WTC11 (cell line): ENCODE results near the gene OR1K1. TPM values are rescaled to one million over a fixed set of nuclear protein-coding genes. Genes with fewer than 3 reads are reported as not detected.

ENCODE experiments used
- ATAC-seq: fragments of 200-7000 bp; cut with Tn5 transposase; 2 replicates; pipeline ENCODE4 v1.10.0; 2021; ENCODE audit warnings: mild to moderate bottlenecking, moderate library complexity
- CTCF ChIA-PET: fragments of 300-600 bp; sonication (Branson Sonifier 250); formaldehyde crosslinking; loops from one replicate; lab custom pipeline; 2021; ENCODE audit warnings: antibody characterized with exemption; lab: Charles Lee
- POLR2A ChIA-PET: fragments of 350-600 bp; sonication (Branson Sonifier 250); formaldehyde crosslinking; loops from one replicate; lab custom pipeline; 2021; ENCODE audit warnings: antibody characterized with exemption; lab: Charles Lee
- DNase-seq: peaks from one replicate; pipeline ENCODE4 v3.0.0; 2021; ENCODE audit warnings: low spot score
- H3K27ac Mint-ChIP-seq: 2 replicates; pipeline ENCODE4 v1.8.0; 2021; ENCODE audit warnings: mixed read lengths
- H3K27me3 Mint-ChIP-seq: 2 replicates; pipeline ENCODE4 v1.8.0; 2021; ENCODE audit warnings: low read depth, mild to moderate bottlenecking, moderate library complexity, mixed read lengths
- H3K36me3 Mint-ChIP-seq: 2 replicates; pipeline ENCODE4 v1.8.0; 2021; ENCODE audit warnings: mixed read lengths
- H3K4me1 Mint-ChIP-seq: 2 replicates; pipeline ENCODE4 v1.8.0; 2022; ENCODE audit warnings: mixed read lengths
- H3K4me3 Mint-ChIP-seq: 2 replicates; pipeline ENCODE4 v1.8.0; 2021; ENCODE audit warnings: mild to moderate bottlenecking, moderate library complexity, mixed read lengths
- H3K9me3 Mint-ChIP-seq: 2 replicates; pipeline ENCODE4 v1.8.0; 2021; ENCODE audit warnings: mixed read lengths
- AR ChIP-seq: fragments of 250-450 bp; sonication (Bioruptor Pico); IDR thresholded peaks from 2 replicates; pipeline ENCODE4 v1.9.0; 2021; ENCODE audit warnings: mild to moderate bottlenecking
- ATF1 ChIP-seq: sonication (generic); formaldehyde crosslinking; IDR thresholded peaks from 2 replicates; pipeline ENCODE4 v1.8.1; 2023; ENCODE audit warnings: mild to moderate bottlenecking, moderate library complexity, missing genetic modification reagents
- CREM ChIP-seq: sonication (generic); formaldehyde crosslinking; IDR thresholded peaks from 2 replicates; pipeline ENCODE4 v1.8.1; 2022; ENCODE audit warnings: mild to moderate bottlenecking, missing genetic modification reagents, moderate library complexity
- ETV6 ChIP-seq: sonication (generic); formaldehyde crosslinking; IDR thresholded peaks from 2 replicates; pipeline ENCODE4 v1.8.1; 2022; ENCODE audit warnings: mild to moderate bottlenecking, missing genetic modification reagents
- FOXJ3 ChIP-seq: sonication (generic); formaldehyde crosslinking; IDR thresholded peaks from 2 replicates; pipeline ENCODE4 v1.9.0; 2021; ENCODE audit warnings: missing genetic modification reagents, mild to moderate bottlenecking, borderline replicate concordance
- FOXP4 ChIP-seq: sonication (generic); formaldehyde crosslinking; IDR thresholded peaks from 2 replicates; pipeline ENCODE4 v1.8.0; 2022; ENCODE audit warnings: mild to moderate bottlenecking, missing genetic modification reagents
- GRHL2 ChIP-seq: fragments of 250-450 bp; sonication (Bioruptor Pico); IDR thresholded peaks from 2 replicates; pipeline ENCODE4 v1.8.0; 2022; ENCODE audit warnings: mild to moderate bottlenecking, moderate library complexity; ENCODE audit not compliant: insufficient replicate concordance, severe bottlenecking
- MLX ChIP-seq: sonication (generic); formaldehyde crosslinking; IDR thresholded peaks from 2 replicates; pipeline ENCODE4 v1.8.1; 2023; ENCODE audit warnings: mild to moderate bottlenecking, missing genetic modification reagents, moderate library complexity
- NFATC4 ChIP-seq: fragments of 250-450 bp; sonication (Bioruptor Pico); IDR thresholded peaks from 2 replicates; pipeline ENCODE4 v1.9.0; 2021; ENCODE audit warnings: mild to moderate bottlenecking
- NR3C1 ChIP-seq: sonication (generic); formaldehyde crosslinking; conservative IDR thresholded peaks from 2 replicates; pipeline ENCODE4 v1.8.1; 2023; ENCODE audit warnings: low read depth, mild to moderate bottlenecking, missing genetic modification reagents
- PRDM15 ChIP-seq: sonication (generic); formaldehyde crosslinking; IDR thresholded peaks from 2 replicates; pipeline ENCODE4 v1.8.0; 2022; ENCODE audit warnings: missing genetic modification reagents
- SMAD4 ChIP-seq: sonication (generic); formaldehyde crosslinking; IDR thresholded peaks from 2 replicates; pipeline ENCODE4 v1.8.0; 2022; ENCODE audit warnings: mild to moderate bottlenecking, missing genetic modification reagents
- SP1 ChIP-seq: sonication (generic); formaldehyde crosslinking; conservative IDR thresholded peaks from 2 replicates; pipeline ENCODE4 v1.8.1; 2022; ENCODE audit warnings: missing genetic modification reagents
- ZBTB43 ChIP-seq: sonication (generic); formaldehyde crosslinking; IDR thresholded peaks from 2 replicates; pipeline ENCODE4 v1.8.1; 2023; ENCODE audit warnings: mild to moderate bottlenecking, missing genetic modification reagents
- ZNF423 ChIP-seq: fragments of 250-450 bp; sonication (Bioruptor Pico); IDR thresholded peaks from 2 replicates; pipeline ENCODE4 v2.1.2; 2022; ENCODE audit warnings: mild to moderate bottlenecking, moderate library complexity
- total RNA-seq: library from RNA; stranded (reverse); gene quantifications from 3 replicates; pipeline ENCODE4 v1.2.3, GENCODE V29; 2021
- TF ChIP-seq, protein P1 (sequence below): sonication (generic); formaldehyde crosslinking; IDR thresholded peaks from 2 replicates; pipeline ENCODE4 v1.8.1; 2023; ENCODE audit warnings: mild to moderate bottlenecking, moderate library complexity, missing genetic modification reagents
- TF ChIP-seq, protein P2 (sequence below): sonication (generic); formaldehyde crosslinking; IDR thresholded peaks from 2 replicates; pipeline ENCODE4 v1.8.1; 2022; ENCODE audit warnings: mild to moderate bottlenecking, moderate library complexity, missing genetic modification reagents
- TF ChIP-seq, protein P3 (sequence below): sonication (generic); formaldehyde crosslinking; IDR thresholded peaks from 2 replicates; pipeline ENCODE4 v1.8.1; 2022; ENCODE audit warnings: low read depth, mild to moderate bottlenecking, moderate library complexity, missing genetic modification reagents, borderline replicate concordance
- TF ChIP-seq, protein P4 (sequence below): sonication (generic); formaldehyde crosslinking; IDR thresholded peaks from 2 replicates; pipeline ENCODE4 v1.8.1; 2022; ENCODE audit warnings: mild to moderate bottlenecking, missing genetic modification reagents, moderate library complexity, borderline replicate concordance
- TF ChIP-seq, protein P5 (sequence below): sonication (generic); formaldehyde crosslinking; IDR thresholded peaks from 2 replicates; pipeline ENCODE4 v1.8.0; 2023; ENCODE audit warnings: missing genetic modification reagents

Gene OR1K1
- total RNA-seq, 1 experiment from 2014 or later, result not detected

DNA sequence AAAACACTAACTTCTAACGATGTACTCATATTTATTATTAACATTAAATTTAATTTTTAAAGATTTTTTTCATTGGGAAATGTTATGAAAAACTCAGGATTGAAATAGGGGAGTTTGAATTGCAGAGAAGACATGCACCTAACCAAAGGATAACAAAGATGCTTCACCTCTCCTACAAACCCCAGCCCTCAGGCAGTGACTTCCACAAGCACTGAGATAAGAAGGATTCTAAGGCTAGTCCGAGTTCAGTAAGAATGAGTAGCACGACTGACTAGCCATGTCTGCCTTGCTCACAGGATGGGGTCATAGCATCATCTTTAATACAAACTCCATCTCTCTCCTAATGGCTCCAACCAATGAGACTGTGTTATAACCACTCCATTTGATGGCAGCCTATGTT, 18.3 kb upstream of the OR1K1 start (continued):
- no peak for TF ChIP-seq MLX (CRISPR knock-in tag)
- TF ChIP-seq AR (CRISPR knock-in tag), result no peak
- no peak for TF ChIP-seq ETV6 (CRISPR knock-in tag)
- TF ChIP-seq NR3C1 (CRISPR knock-in tag), result no peak
- TF ChIP-seq, all 79 proteins: peak for 0

- Mint-ChIP-seq H3K27ac (no peak overlapping the region), H3K9me3 (peaks cover 53% of the 10 kb centered on the region), H3K4me3 (no peak overlapping the region), H3K4me1 (no peaks in the 10 kb centered on the region), H3K36me3 (peaks cover 13% of the 10 kb centered on the region), H3K27me3 (peaks cover under 1% of the 10 kb centered on the region; the same call in 1 of the 2 replicates)
- no peak for DNase-seq
- ChIA-PET CTCF (no interaction called here), POLR2A (no interaction called here)
- no peak for ATAC-seq
- TF ChIP-seq GRHL2 (CRISPR knock-in tag) (no peak), CREM (no peak), NFATC4 (no peak), SP1 (CRISPR knock-in tag) (no peak), ATF1 (no peak), SMAD4 (no peak), FOXP4 (CRISPR knock-in tag) (no peak), PRDM15 (no peak), ZNF423 (CRISPR knock-in tag) (no peak), FOXJ3 (no peak), ZBTB43 (CRISPR knock-in tag) (no peak)
- TF ChIP-seq, protein P1, sequence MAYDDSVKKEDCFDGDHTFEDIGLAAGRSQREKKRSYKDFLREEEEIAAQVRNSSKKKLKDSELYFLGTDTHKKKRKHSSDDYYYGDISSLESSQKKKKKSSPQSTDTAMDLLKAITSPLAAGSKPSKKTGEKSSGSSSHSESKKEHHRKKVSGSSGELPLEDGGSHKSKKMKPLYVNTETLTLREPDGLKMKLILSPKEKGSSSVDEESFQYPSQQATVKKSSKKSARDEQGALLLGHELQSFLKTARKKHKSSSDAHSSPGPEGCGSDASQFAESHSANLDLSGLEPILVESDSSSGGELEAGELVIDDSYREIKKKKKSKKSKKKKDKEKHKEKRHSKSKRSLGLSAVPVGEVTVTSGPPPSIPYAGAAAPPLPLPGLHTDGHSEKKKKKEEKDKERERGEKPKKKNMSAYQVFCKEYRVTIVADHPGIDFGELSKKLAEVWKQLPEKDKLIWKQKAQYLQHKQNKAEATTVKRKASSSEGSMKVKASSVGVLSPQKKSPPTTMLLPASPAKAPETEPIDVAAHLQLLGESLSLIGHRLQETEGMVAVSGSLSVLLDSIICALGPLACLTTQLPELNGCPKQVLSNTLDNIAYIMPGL (CRISPR knock-in tag), result no peak
- TF ChIP-seq, protein P2, sequence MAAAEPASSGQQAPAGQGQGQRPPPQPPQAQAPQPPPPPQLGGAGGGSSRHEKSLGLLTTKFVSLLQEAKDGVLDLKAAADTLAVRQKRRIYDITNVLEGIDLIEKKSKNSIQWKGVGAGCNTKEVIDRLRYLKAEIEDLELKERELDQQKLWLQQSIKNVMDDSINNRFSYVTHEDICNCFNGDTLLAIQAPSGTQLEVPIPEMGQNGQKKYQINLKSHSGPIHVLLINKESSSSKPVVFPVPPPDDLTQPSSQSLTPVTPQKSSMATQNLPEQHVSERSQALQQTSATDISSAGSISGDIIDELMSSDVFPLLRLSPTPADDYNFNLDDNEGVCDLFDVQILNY (CRISPR knock-in tag), result no peak
- TF ChIP-seq, protein P3, sequence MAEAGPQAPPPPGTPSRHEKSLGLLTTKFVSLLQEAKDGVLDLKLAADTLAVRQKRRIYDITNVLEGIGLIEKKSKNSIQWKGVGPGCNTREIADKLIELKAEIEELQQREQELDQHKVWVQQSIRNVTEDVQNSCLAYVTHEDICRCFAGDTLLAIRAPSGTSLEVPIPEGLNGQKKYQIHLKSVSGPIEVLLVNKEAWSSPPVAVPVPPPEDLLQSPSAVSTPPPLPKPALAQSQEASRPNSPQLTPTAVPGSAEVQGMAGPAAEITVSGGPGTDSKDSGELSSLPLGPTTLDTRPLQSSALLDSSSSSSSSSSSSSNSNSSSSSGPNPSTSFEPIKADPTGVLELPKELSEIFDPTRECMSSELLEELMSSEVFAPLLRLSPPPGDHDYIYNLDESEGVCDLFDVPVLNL, result no peak
- TF ChIP-seq, protein P4, sequence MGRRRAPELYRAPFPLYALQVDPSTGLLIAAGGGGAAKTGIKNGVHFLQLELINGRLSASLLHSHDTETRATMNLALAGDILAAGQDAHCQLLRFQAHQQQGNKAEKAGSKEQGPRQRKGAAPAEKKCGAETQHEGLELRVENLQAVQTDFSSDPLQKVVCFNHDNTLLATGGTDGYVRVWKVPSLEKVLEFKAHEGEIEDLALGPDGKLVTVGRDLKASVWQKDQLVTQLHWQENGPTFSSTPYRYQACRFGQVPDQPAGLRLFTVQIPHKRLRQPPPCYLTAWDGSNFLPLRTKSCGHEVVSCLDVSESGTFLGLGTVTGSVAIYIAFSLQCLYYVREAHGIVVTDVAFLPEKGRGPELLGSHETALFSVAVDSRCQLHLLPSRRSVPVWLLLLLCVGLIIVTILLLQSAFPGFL (CRISPR knock-in tag), result no peak
- TF ChIP-seq, protein P5, sequence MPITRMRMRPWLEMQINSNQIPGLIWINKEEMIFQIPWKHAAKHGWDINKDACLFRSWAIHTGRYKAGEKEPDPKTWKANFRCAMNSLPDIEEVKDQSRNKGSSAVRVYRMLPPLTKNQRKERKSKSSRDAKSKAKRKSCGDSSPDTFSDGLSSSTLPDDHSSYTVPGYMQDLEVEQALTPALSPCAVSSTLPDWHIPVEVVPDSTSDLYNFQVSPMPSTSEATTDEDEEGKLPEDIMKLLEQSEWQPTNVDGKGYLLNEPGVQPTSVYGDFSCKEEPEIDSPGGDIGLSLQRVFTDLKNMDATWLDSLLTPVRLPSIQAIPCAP (CRISPR knock-in tag), result no peak
These were observed 14.7 kb upstream of the OR1K1 start for GRCh38 chr9:122785269-122785668.
